ENCODE results near the gene LCMT1. TPM values are rescaled to one million over a fixed set of nuclear protein-coding genes. Genes with fewer than 3 reads are reported as not detected.

Gene LCMT1
- total and polyA plus RNA-seq, 8 donors: 23.2 to 35.0 (median 30.2) TPM

- Histone ChIP-seq H3K27ac (no peak overlapping the region), H3K4me3 (no peak overlapping the region), H3K36me3 (no peaks in the 10 kb centered on the region), H3K27me3 (no peaks in the 10 kb centered on the region), H3K4me1 (peaks cover 0 to 6% (median 0%) of the 10 kb centered on the region in 3 donors), H3K9me3 (no peaks in the 10 kb centered on the region)
- ATAC-seq (no peak), DNase-seq (no peak), FAIRE-seq (no peak)
- intact Hi-C loops (cut with DNase I): no loop called here
- 73 to 74% methylated on average over 2 of the region's 2 CpGs for WGBS, 2 donors
- no peak for TF ChIP-seq CTCF (IDR thresholded peaks at IDR 0.05)
Observed at GRCh38 chr16:25212636-25213035, 101.1 kb downstream of the LCMT1 start.

- WGBS, 2 donors: 20 to 28% methylated on average over 6 of the region's 6 CpGs
Observed at GRCh38 chr16:25213709-25214397, 102.3 kb downstream of the LCMT1 start.

GRCh38 chr16:25217112-25217511 lies 105.6 kb downstream of the LCMT1 start:
- FAIRE-seq (no peak), ATAC-seq (peak; percentile 23 to 38 (median 24)), DNase-seq (peak in 1 of 6 donors; percentile 67)
- H3K36me3 ChIP-seq: no peaks in the 10 kb centered on the region
- peak overlapping the region; percentile 82 to 90 (median 83) for H3K27ac ChIP-seq
- no peaks in the 10 kb centered on the region for H3K9me3 ChIP-seq
- H3K4me3 ChIP-seq: peak overlapping the region; percentile 26 to 59 (median 47)
- intact Hi-C loops (cut with DNase I): no loop called here
- peaks cover 0 to 6% (median 6%) of the 10 kb centered on the region in 3 donors for H3K4me1 ChIP-seq
- TF ChIP-seq CTCF (IDR thresholded peaks at IDR 0.05): no peak
- 30 to 40% methylated on average over 17 of the region's 17 CpGs for WGBS, 2 donors
- no peaks in the 10 kb centered on the region for H3K27me3 ChIP-seq

More at GRCh38 chr16:25213709-25214397, 102.3 kb downstream of the LCMT1 start:
- no peak for DNase-seq
- intact Hi-C loops (cut with DNase I): no loop called here
- H3K4me3 ChIP-seq: no peak overlapping the region
- FAIRE-seq: no peak
- no peak for ATAC-seq
- H3K4me1 ChIP-seq: peaks cover 0 to 6% (median 0%) of the 10 kb centered on the region in 3 donors
- H3K27ac ChIP-seq: no peak overlapping the region
- no peaks in the 10 kb centered on the region for H3K9me3 ChIP-seq
- no peaks in the 10 kb centered on the region for H3K36me3 ChIP-seq
- TF ChIP-seq CTCF (IDR thresholded peaks at IDR 0.05): no peak
- H3K27me3 ChIP-seq: no peaks in the 10 kb centered on the region

GRCh38 chr16:25217921-25218320 lies 106.4 kb downstream of the LCMT1 start:
- TF ChIP-seq CTCF (IDR thresholded peaks at IDR 0.05): no peak
- no peaks in the 10 kb centered on the region for H3K9me3 ChIP-seq
- peaks cover 0 to 6% (median 6%) of the 10 kb centered on the region in 3 donors for H3K4me1 ChIP-seq
- 37 to 40% methylated on average over 4 of the region's 4 CpGs for WGBS, 2 donors
- peak; percentile 53 to 68 (median 56) for ATAC-seq
- FAIRE-seq: no peak
- no peaks in the 10 kb centered on the region for H3K27me3 ChIP-seq
- intact Hi-C loops (cut with DNase I): no loop called here
- no peaks in the 10 kb centered on the region for H3K36me3 ChIP-seq
- peak overlapping the region; percentile 82 to 90 (median 83) for H3K27ac ChIP-seq
- DNase-seq: peak in 4 of 6 donors; percentile 58 to 72 (median 63)
- H3K4me3 ChIP-seq: peak overlapping the region; percentile 26 to 59 (median 47)

Data from pancreas (tissue), 10 donors.